Measurements from ENCODE around the gene CENPQ. TPM values are rescaled to one million over a fixed set of nuclear protein-coding genes. Genes with fewer than 3 reads are reported as not detected.

Gene CENPQ, protein sequence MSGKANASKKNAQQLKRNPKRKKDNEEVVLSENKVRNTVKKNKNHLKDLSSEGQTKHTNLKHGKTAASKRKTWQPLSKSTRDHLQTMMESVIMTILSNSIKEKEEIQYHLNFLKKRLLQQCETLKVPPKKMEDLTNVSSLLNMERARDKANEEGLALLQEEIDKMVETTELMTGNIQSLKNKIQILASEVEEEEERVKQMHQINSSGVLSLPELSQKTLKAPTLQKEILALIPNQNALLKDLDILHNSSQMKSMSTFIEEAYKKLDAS
- 1 to 10 TPM in 1 of 2 donors, under 1 TPM in 1; 0.92 to 3.5 TPM for total RNA-seq
- polyA plus RNA-seq, result 1 to 10 TPM in 1 of 2 donors, under 1 TPM in 1; 0.70 to 1.8 TPM

GRCh38 chr6:49462927-49463611 lies at the start of gene CENPQ, which contains the start of gene MMUT:
Gene CENPQ, plus strand, starts transcription at chr6:49463370. Its CDS starts 6,807 bp downstream, at chr6:49470177.
Gene MMUT, minus strand, starts transcription at chr6:49463253. Its CDS starts 3,787 bp downstream, at chr6:49459466.
- Histone ChIP-seq H3K4me3 (ENCODE audit: low read depth in 1 of 3, low read length in 3 of 3) (peak within 1 kb of the TSS; percentile 57 to 87 (median 85)), H3K27me3 (ENCODE audit: control insufficient read depth in 4 of 4, insufficient read depth in 4 of 4, low read length in 3 of 4) (no peaks in the 10 kb centered on the region), H3K27ac (ENCODE audit: low read depth in 1 of 2, low read length in 2 of 2) (peak within 1 kb of the TSS; percentile 82 to 84), H3K4me1 (ENCODE audit: control insufficient read depth in 4 of 4, insufficient read depth in 4 of 4, low read length in 3 of 4) (peaks cover 4 to 47% (median 35%) of the 10 kb centered on the region in 4 donors), H3K9me3 (ENCODE audit: control insufficient read depth in 4 of 4, low read length in 3 of 4) (no peaks in the 10 kb centered on the region), H3K9ac (ENCODE audit: low read depth in 1 of 2, low read length in 2 of 2) (peak within 1 kb of the TSS; percentile 93 to 100), H3K36me3 (ENCODE audit: control insufficient read depth in 4 of 4, insufficient read depth in 3 of 4, low read depth in 1 of 4, low read length in 3 of 4) (peaks cover 0 to 11% (median 6%) of the 10 kb centered on the region in 4 donors)
- under 1% methylated on average over 37 of the region's 37 CpGs for WGBS
- TF ChIP-seq FOXA1 (IDR thresholded peaks at IDR 0.05) (peak; percentile 74), FOXA2 (IDR thresholded peaks at IDR 0.05) (peak; percentile 22), EGR1 (IDR thresholded peaks at IDR 0.05; ENCODE audit: low read depth in 2 of 2) (peak; percentile 85 to 93), HNF4G (IDR thresholded peaks at IDR 0.05) (no peak), RAD21 (IDR thresholded peaks at IDR 0.05) (peak; percentile 13 to 34), TAF1 (conservative IDR thresholded peaks at IDR 0.05) (peak; percentile 89), YY1 (IDR thresholded peaks at IDR 0.05) (peak; percentile 94), RXRA (IDR thresholded peaks at IDR 0.05) (peak in 1 of 2 donors; percentile 50), HNF4A (conservative IDR thresholded peaks at IDR 0.05) (peak; percentile 28 to 80), SP1 (IDR thresholded peaks at IDR 0.05) (peak; percentile 96), JUND (IDR thresholded peaks at IDR 0.05) (peak in 1 of 2 donors; percentile 39), NR2F2 (IDR thresholded peaks at IDR 0.05) (peak; percentile 59), CTCF (IDR thresholded peaks at IDR 0.05; ENCODE audit: low read depth, low read length, missing input control) (no peak), ZBTB33 (IDR thresholded peaks at IDR 0.05) (peak; percentile 79), GABPA (IDR thresholded peaks at IDR 0.05 in 1 of 2, conservative IDR thresholded peaks at IDR 0.05 in 1 of 2) (peak; percentile 95 to 99)
- TF ChIP-seq, protein P1, sequence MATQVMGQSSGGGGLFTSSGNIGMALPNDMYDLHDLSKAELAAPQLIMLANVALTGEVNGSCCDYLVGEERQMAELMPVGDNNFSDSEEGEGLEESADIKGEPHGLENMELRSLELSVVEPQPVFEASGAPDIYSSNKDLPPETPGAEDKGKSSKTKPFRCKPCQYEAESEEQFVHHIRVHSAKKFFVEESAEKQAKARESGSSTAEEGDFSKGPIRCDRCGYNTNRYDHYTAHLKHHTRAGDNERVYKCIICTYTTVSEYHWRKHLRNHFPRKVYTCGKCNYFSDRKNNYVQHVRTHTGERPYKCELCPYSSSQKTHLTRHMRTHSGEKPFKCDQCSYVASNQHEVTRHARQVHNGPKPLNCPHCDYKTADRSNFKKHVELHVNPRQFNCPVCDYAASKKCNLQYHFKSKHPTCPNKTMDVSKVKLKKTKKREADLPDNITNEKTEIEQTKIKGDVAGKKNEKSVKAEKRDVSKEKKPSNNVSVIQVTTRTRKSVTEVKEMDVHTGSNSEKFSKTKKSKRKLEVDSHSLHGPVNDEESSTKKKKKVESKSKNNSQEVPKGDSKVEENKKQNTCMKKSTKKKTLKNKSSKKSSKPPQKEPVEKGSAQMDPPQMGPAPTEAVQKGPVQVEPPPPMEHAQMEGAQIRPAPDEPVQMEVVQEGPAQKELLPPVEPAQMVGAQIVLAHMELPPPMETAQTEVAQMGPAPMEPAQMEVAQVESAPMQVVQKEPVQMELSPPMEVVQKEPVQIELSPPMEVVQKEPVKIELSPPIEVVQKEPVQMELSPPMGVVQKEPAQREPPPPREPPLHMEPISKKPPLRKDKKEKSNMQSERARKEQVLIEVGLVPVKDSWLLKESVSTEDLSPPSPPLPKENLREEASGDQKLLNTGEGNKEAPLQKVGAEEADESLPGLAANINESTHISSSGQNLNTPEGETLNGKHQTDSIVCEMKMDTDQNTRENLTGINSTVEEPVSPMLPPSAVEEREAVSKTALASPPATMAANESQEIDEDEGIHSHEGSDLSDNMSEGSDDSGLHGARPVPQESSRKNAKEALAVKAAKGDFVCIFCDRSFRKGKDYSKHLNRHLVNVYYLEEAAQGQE (IDR thresholded peaks at IDR 0.05), result peak; percentile 81
- TF ChIP-seq, protein P2, sequence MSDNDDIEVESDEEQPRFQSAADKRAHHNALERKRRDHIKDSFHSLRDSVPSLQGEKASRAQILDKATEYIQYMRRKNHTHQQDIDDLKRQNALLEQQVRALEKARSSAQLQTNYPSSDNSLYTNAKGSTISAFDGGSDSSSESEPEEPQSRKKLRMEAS (IDR thresholded peaks at IDR 0.05), result peak; percentile 65
- TF ChIP-seq, protein P3, sequence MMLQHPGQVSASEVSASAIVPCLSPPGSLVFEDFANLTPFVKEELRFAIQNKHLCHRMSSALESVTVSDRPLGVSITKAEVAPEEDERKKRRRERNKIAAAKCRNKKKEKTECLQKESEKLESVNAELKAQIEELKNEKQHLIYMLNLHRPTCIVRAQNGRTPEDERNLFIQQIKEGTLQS (IDR thresholded peaks at IDR 0.05), result peak; percentile 6
- peak; percentile 93 for DNase-seq (ENCODE audit: low spot score)

Measured in liver (tissue), 9 donors.